ENCODE measurements around the gene OR10A6.

The OR10A6 gene

GRCh38 chr11:7907121-7907520 is 23.9 kb downstream of the OR10A6 start:
- no peak overlapping the region for H3K4me2 ChIP-seq (ENCODE audit: low read length, poor library complexity, severe bottlenecking)
- H4K8ac ChIP-seq (ENCODE audit: low read length), result no peak overlapping the region
- peak overlapping the region; percentile 30 for H3K27ac ChIP-seq (ENCODE audit: low read length, poor library complexity, severe bottlenecking)
- H2BK5ac ChIP-seq (ENCODE audit: low read depth, low read length, poor library complexity, severe bottlenecking), result no peak overlapping the region
- no peak overlapping the region for H3K9ac ChIP-seq (ENCODE audit: low read length)
- peaks cover 8% of the 10 kb centered on the region for H3K4me1 ChIP-seq (ENCODE audit: control insufficient read depth, insufficient read depth, low read depth, low read length)
- no peak overlapping the region for H2BK15ac ChIP-seq (ENCODE audit: low read depth, poor library complexity, severe bottlenecking)
- H3K36me3 ChIP-seq (ENCODE audit: control insufficient read depth in 1 of 2, insufficient read depth in 2 of 2, low read depth in 1 of 2, low read length in 2 of 2), result no peaks in the 10 kb centered on the region
- no peak for DNase-seq
- no peaks in the 10 kb centered on the region for H3K79me1 ChIP-seq (replicated peaks; ENCODE audit: low read length, poor library complexity, severe bottlenecking)
- H3K4ac ChIP-seq (ENCODE audit: low read depth in 1 of 2, low read length in 2 of 2), result no peak overlapping the region
- H3K27me3 ChIP-seq (ENCODE audit: control insufficient read depth in 1 of 2, insufficient read depth in 1 of 2, low read length in 2 of 2), result peaks cover 0 to 12% of the 10 kb centered on the region in 2 experiments
- no peak overlapping the region for H3K14ac ChIP-seq (ENCODE audit: low read length in 2 of 2)
- no peak overlapping the region for H3K4me3 ChIP-seq (ENCODE audit: insufficient read depth in 1 of 2, low read depth in 1 of 2, low read length in 2 of 2)
- H3K23ac ChIP-seq (ENCODE audit: low read length in 2 of 2), result no peak overlapping the region
- no peak overlapping the region for H2BK120ac ChIP-seq (ENCODE audit: low read depth, low read length)
- H3K9me3 ChIP-seq (ENCODE audit: control insufficient read depth, low read length), result no peaks in the 10 kb centered on the region
- no peak overlapping the region for H2AK5ac ChIP-seq (ENCODE audit: low read length, severe bottlenecking)
- H3K18ac ChIP-seq (ENCODE audit: low read depth in 1 of 2, low read length in 2 of 2), result no peak overlapping the region
- whole genome bisulfite sequencing, result 88% methylated on average over 3 of the region's 3 CpGs
- no peak overlapping the region for H2BK12ac ChIP-seq (ENCODE audit: low read length in 2 of 2)
- no peak overlapping the region for H2AFZ ChIP-seq (ENCODE audit: low read depth, low read length)
- H4K91ac ChIP-seq (ENCODE audit: low read length), result no peak overlapping the region

- H2AFZ ChIP-seq (ENCODE audit: low read depth, low read length), result no peak overlapping the region
- DNase-seq, result no peak
- H3K36me3 ChIP-seq (ENCODE audit: control insufficient read depth in 1 of 2, insufficient read depth in 2 of 2, low read depth in 1 of 2, low read length in 2 of 2), result no peaks in the 10 kb centered on the region
- H3K27me3 ChIP-seq (ENCODE audit: control insufficient read depth in 1 of 2, insufficient read depth in 1 of 2, low read length in 2 of 2), result peaks cover 0 to 12% of the 10 kb centered on the region in 2 experiments
- H3K4me1 ChIP-seq (ENCODE audit: control insufficient read depth, insufficient read depth, low read depth, low read length), result peaks cover 8% of the 10 kb centered on the region
- H2BK5ac ChIP-seq (ENCODE audit: low read depth, low read length, poor library complexity, severe bottlenecking), result peak overlapping the region; percentile 74
- no peak overlapping the region for H2AK5ac ChIP-seq (ENCODE audit: low read length, severe bottlenecking)
- no peak overlapping the region for H3K18ac ChIP-seq (ENCODE audit: low read depth in 1 of 2, low read length in 2 of 2)
- H3K9ac ChIP-seq (ENCODE audit: low read length), result no peak overlapping the region
- no peaks in the 10 kb centered on the region for H3K79me1 ChIP-seq (replicated peaks; ENCODE audit: low read length, poor library complexity, severe bottlenecking)
- H2BK12ac ChIP-seq (ENCODE audit: low read length in 2 of 2), result no peak overlapping the region
- no peak overlapping the region for H4K91ac ChIP-seq (ENCODE audit: low read length)
- no peak overlapping the region for H3K14ac ChIP-seq (ENCODE audit: low read length in 2 of 2)
- 36% methylated on average over 2 of the region's 4 CpGs for WGBS
- H3K4me3 ChIP-seq (ENCODE audit: insufficient read depth in 1 of 2, low read depth in 1 of 2, low read length in 2 of 2), result no peak overlapping the region
- H3K27ac ChIP-seq (ENCODE audit: low read length, poor library complexity, severe bottlenecking), result peak overlapping the region; percentile 70
- H2BK15ac ChIP-seq (ENCODE audit: low read depth, poor library complexity, severe bottlenecking), result no peak overlapping the region
- H3K4me2 ChIP-seq (ENCODE audit: low read length, poor library complexity, severe bottlenecking), result no peak overlapping the region
- H4K8ac ChIP-seq (ENCODE audit: low read length), result no peak overlapping the region
- no peak overlapping the region for H3K4ac ChIP-seq (ENCODE audit: low read depth in 1 of 2, low read length in 2 of 2)
- H3K23ac ChIP-seq (ENCODE audit: low read length in 2 of 2), result no peak overlapping the region
- H3K9me3 ChIP-seq (ENCODE audit: control insufficient read depth, low read length), result no peaks in the 10 kb centered on the region
- H2BK120ac ChIP-seq (ENCODE audit: low read depth, low read length), result no peak overlapping the region
Measured at GRCh38 chr11:7906481-7906880, 24.6 kb downstream of the OR10A6 start.

- H2BK5ac ChIP-seq (ENCODE audit: low read depth, low read length, poor library complexity, severe bottlenecking), result no peak overlapping the region
- H3K27me3 ChIP-seq (ENCODE audit: control insufficient read depth in 1 of 2, insufficient read depth in 1 of 2, low read length in 2 of 2), result peaks cover 0 to 12% of the 10 kb centered on the region in 2 experiments
- H2BK12ac ChIP-seq (ENCODE audit: low read length in 2 of 2), result no peak overlapping the region
- DNase-seq, result no peak
- no peak overlapping the region for H4K8ac ChIP-seq (ENCODE audit: low read length)
- H3K27ac ChIP-seq (ENCODE audit: low read length, poor library complexity, severe bottlenecking), result peak overlapping the region; percentile 36
- H3K79me1 ChIP-seq (replicated peaks; ENCODE audit: low read length, poor library complexity, severe bottlenecking), result no peaks in the 10 kb centered on the region
- H3K4me3 ChIP-seq (ENCODE audit: insufficient read depth in 1 of 2, low read depth in 1 of 2, low read length in 2 of 2), result no peak overlapping the region
- no peak overlapping the region for H2BK120ac ChIP-seq (ENCODE audit: low read depth, low read length)
- H3K4me2 ChIP-seq (ENCODE audit: low read length, poor library complexity, severe bottlenecking), result no peak overlapping the region
- H3K14ac ChIP-seq (ENCODE audit: low read length in 2 of 2), result no peak overlapping the region
- no peak overlapping the region for H3K18ac ChIP-seq (ENCODE audit: low read depth in 1 of 2, low read length in 2 of 2)
- H2AK5ac ChIP-seq (ENCODE audit: low read length, severe bottlenecking), result no peak overlapping the region
- 24% methylated on average over 2 of the region's 3 CpGs for WGBS
- peaks cover 8% of the 10 kb centered on the region for H3K4me1 ChIP-seq (ENCODE audit: control insufficient read depth, insufficient read depth, low read depth, low read length)
- H3K23ac ChIP-seq (ENCODE audit: low read length in 2 of 2), result no peak overlapping the region
- H4K91ac ChIP-seq (ENCODE audit: low read length), result no peak overlapping the region
- no peak overlapping the region for H3K4ac ChIP-seq (ENCODE audit: low read depth in 1 of 2, low read length in 2 of 2)
- no peak overlapping the region for H2AFZ ChIP-seq (ENCODE audit: low read depth, low read length)
- no peak overlapping the region for H2BK15ac ChIP-seq (ENCODE audit: low read depth, poor library complexity, severe bottlenecking)
- H3K36me3 ChIP-seq (ENCODE audit: control insufficient read depth in 1 of 2, insufficient read depth in 2 of 2, low read depth in 1 of 2, low read length in 2 of 2), result no peaks in the 10 kb centered on the region
- H3K9ac ChIP-seq (ENCODE audit: low read length), result no peak overlapping the region
- no peaks in the 10 kb centered on the region for H3K9me3 ChIP-seq (ENCODE audit: control insufficient read depth, low read length)
Measured at GRCh38 chr11:7905961-7906429, 25.1 kb downstream of the OR10A6 start.

- H2BK5ac ChIP-seq (ENCODE audit: low read depth, low read length, poor library complexity, severe bottlenecking), result no peak overlapping the region
- H3K23ac ChIP-seq (ENCODE audit: low read length in 2 of 2), result peak overlapping the region in 1 of 2 experiments; percentile 79
- H2BK12ac ChIP-seq (ENCODE audit: low read length in 2 of 2), result no peak overlapping the region
- H4K91ac ChIP-seq (ENCODE audit: low read length), result no peak overlapping the region
- H3K4me2 ChIP-seq (ENCODE audit: low read length, poor library complexity, severe bottlenecking), result peak overlapping the region; percentile 9
- 63% methylated on average over 9 of the region's 9 CpGs for WGBS
- H2BK15ac ChIP-seq (ENCODE audit: low read depth, poor library complexity, severe bottlenecking), result no peak overlapping the region
- H3K4ac ChIP-seq (ENCODE audit: low read depth in 1 of 2, low read length in 2 of 2), result no peak overlapping the region
- no peak overlapping the region for H4K8ac ChIP-seq (ENCODE audit: low read length)
- H3K79me1 ChIP-seq (replicated peaks; ENCODE audit: low read length, poor library complexity, severe bottlenecking), result no peaks in the 10 kb centered on the region
- H2AK5ac ChIP-seq (ENCODE audit: low read length, severe bottlenecking), result peak overlapping the region; percentile 87
- H3K14ac ChIP-seq (ENCODE audit: low read length in 2 of 2), result no peak overlapping the region
- no peak overlapping the region for H2BK120ac ChIP-seq (ENCODE audit: low read depth, low read length)
- no peak overlapping the region for H3K18ac ChIP-seq (ENCODE audit: low read depth in 1 of 2, low read length in 2 of 2)
- no peak overlapping the region for H3K4me3 ChIP-seq (ENCODE audit: insufficient read depth in 1 of 2, low read depth in 1 of 2, low read length in 2 of 2)
- H2AFZ ChIP-seq (ENCODE audit: low read depth, low read length), result no peak overlapping the region
- no peaks in the 10 kb centered on the region for H3K36me3 ChIP-seq (ENCODE audit: control insufficient read depth in 1 of 2, insufficient read depth in 2 of 2, low read depth in 1 of 2, low read length in 2 of 2)
- H3K27me3 ChIP-seq (ENCODE audit: control insufficient read depth in 1 of 2, insufficient read depth in 1 of 2, low read length in 2 of 2), result peaks cover 0 to 12% of the 10 kb centered on the region in 2 experiments
- peak overlapping the region; percentile 36 for H3K27ac ChIP-seq (ENCODE audit: low read length, poor library complexity, severe bottlenecking)
- peaks cover 8% of the 10 kb centered on the region for H3K4me1 ChIP-seq (ENCODE audit: control insufficient read depth, insufficient read depth, low read depth, low read length)
- H3K9ac ChIP-seq (ENCODE audit: low read length), result no peak overlapping the region
- H3K9me3 ChIP-seq (ENCODE audit: control insufficient read depth, low read length), result no peaks in the 10 kb centered on the region
- no peak for DNase-seq
Measured at GRCh38 chr11:7905549-7905948, 25.5 kb downstream of the OR10A6 start.

All from mesenchymal stem cell (in vitro differentiated cells and primary cell).